CD14-positive monocyte (primary cell): Measurements from ENCODE around the gene TMC6. TPM values are rescaled to one million over a fixed set of nuclear protein-coding genes. Genes with fewer than 3 reads are reported as not detected.
A peak's percentile ranks its signal among the peaks of the same experiment; 100 is the strongest.
"Not testable (repeated sequence)": the region's sequence is repeated elsewhere in the genome, so short reads cannot be mapped to it uniquely, and the experiment has no call there.

Experiments
- DNase-seq, 3 donors: peaks; one replicate each; pipeline ENCODE4 v3.0.0-alpha.2; 2011 to 2022
- H2AFZ ChIP-seq: 2 replicates; pipeline ENCODE4 v1.6.0; 2012; ENCODE audit warnings: mild to moderate bottlenecking, low read depth, low read length, inconsistent platforms; ENCODE audit not compliant: insufficient read depth, poor library complexity, severe bottlenecking
- H3K27ac ChIP-seq, 2 donors: 1 replicate in 1 of 2; 2 replicates in 1 of 2; pipeline ENCODE4 v1.5.1; 2012 to 2013; ENCODE audit warnings: low read length in 2 of 2, control low read depth in 1 of 2, inconsistent platforms in 1 of 2, low read depth in 1 of 2, mild to moderate bottlenecking in 1 of 2
- H3K27me3 ChIP-seq, 2 donors: one replicate each; pipeline versions ENCODE4 v1.6.0 to v1.6.1; 2011 to 2013; ENCODE audit warnings: low read length in 2 of 2; ENCODE audit not compliant: control insufficient read depth in 2 of 2, insufficient read depth in 2 of 2
- H3K36me3 ChIP-seq, 2 donors: replicated peaks in 1 of 2; 1 replicate in 1 of 2; 2 replicates in 1 of 2; pipeline versions ENCODE4 v1.5.1 to v1.6.1; 2012 to 2013; ENCODE audit warnings: low read length in 2 of 2, control low read depth in 1 of 2, inconsistent platforms in 1 of 2, mild to moderate bottlenecking in 1 of 2; ENCODE audit not compliant: insufficient read depth in 2 of 2, control insufficient read depth in 1 of 2
- H3K4me1 ChIP-seq, 2 donors: 1 replicate in 1 of 2; 2 replicates in 1 of 2; pipeline versions ENCODE4 v1.5.1 to v1.6.1; 2012 to 2013; ENCODE audit warnings: low read length in 2 of 2, control low read depth in 1 of 2, inconsistent platforms in 1 of 2, mild to moderate bottlenecking in 1 of 2, moderate library complexity in 1 of 2; ENCODE audit not compliant: insufficient read depth in 2 of 2, control insufficient read depth in 1 of 2
- H3K4me2 ChIP-seq: replicated peaks from 2 replicates; pipeline ENCODE3; 2012; ENCODE audit warnings: low read length, moderate library complexity, mild to moderate bottlenecking; ENCODE audit not compliant: poor library complexity, severe bottlenecking; ENCODE audit errors: extremely low read depth
- H3K4me3 ChIP-seq, 3 experiments: fragments of 200-600 bp in 1 of 3; sonication (generic) in 1 of 3; replicated peaks in 1 of 3; 1 replicate in 2 of 3; 2 replicates in 1 of 3; pipeline ENCODE4 v1.5.1; 2011 to 2013; ENCODE audit warnings: low read length in 3 of 3, mild to moderate bottlenecking in 3 of 3, control low read depth in 2 of 3, low read depth in 2 of 3, inconsistent platforms in 1 of 3, moderate library complexity in 1 of 3
- H3K79me2 ChIP-seq: 2 replicates; pipeline ENCODE4 v1.6.0; 2012; ENCODE audit warnings: mild to moderate bottlenecking, control low read depth, inconsistent platforms, low read length, moderate library complexity; ENCODE audit not compliant: insufficient read depth
- H3K9ac ChIP-seq: 2 replicates; pipeline ENCODE4 v1.6.0; 2017; ENCODE audit warnings: low read length, mild to moderate bottlenecking; ENCODE audit not compliant: insufficient read depth, poor library complexity, severe bottlenecking
- H3K9me3 ChIP-seq, 2 donors: replicated peaks in 1 of 2; 1 replicate in 1 of 2; 2 replicates in 1 of 2; pipeline versions ENCODE4 v1.5.1 to v1.6.1; 2012 to 2013; ENCODE audit warnings: low read length in 2 of 2, control low read depth in 1 of 2; ENCODE audit not compliant: control insufficient read depth in 1 of 2, insufficient read depth in 1 of 2
- H4K20me1 ChIP-seq: 2 replicates; pipeline ENCODE4 v1.6.0; 2012; ENCODE audit warnings: mild to moderate bottlenecking, low read length, control low read depth, moderate library complexity; ENCODE audit not compliant: insufficient read depth
- H3K27ac Mint-ChIP-seq, 7 donors: one replicate each; pipeline ENCODE4 v1.8.0; 2020; ENCODE audit warnings: mild to moderate bottlenecking in 7 of 7, mixed read lengths in 7 of 7, moderate library complexity in 6 of 7, inconsistent platforms in 2 of 7
- H3K27me3 Mint-ChIP-seq, 3 donors: one replicate each; pipeline ENCODE4 v1.8.0; 2021 to 2022; ENCODE audit warnings: low read depth in 3 of 3, mild to moderate bottlenecking in 3 of 3, mixed read lengths in 3 of 3, moderate library complexity in 3 of 3, inconsistent platforms in 1 of 3
- H3K36me3 Mint-ChIP-seq, 2 donors: one replicate each; pipeline ENCODE4 v1.8.0; 2020; ENCODE audit warnings: mixed read lengths in 2 of 2, inconsistent platforms in 1 of 2, mild to moderate bottlenecking in 1 of 2
- H3K4me1 Mint-ChIP-seq: one replicate; pipeline ENCODE4 v1.8.0; 2020; ENCODE audit warnings: mild to moderate bottlenecking, mixed read lengths
- H3K4me3 Mint-ChIP-seq, 2 donors: one replicate each; pipeline ENCODE4 v1.8.0; 2020; ENCODE audit warnings: mild to moderate bottlenecking in 2 of 2, mixed read lengths in 2 of 2, moderate library complexity in 1 of 2
- H3K9me3 Mint-ChIP-seq, 7 donors: one replicate each; pipeline ENCODE4 v1.8.0; 2020 to 2022; ENCODE audit warnings: mixed read lengths in 7 of 7, mild to moderate bottlenecking in 6 of 7, moderate library complexity in 6 of 7, inconsistent platforms in 2 of 7
- CTCF ChIP-seq: fragments of 200-600 bp; IDR thresholded peaks from one replicate; pipeline ENCODE4 v1.8.0; 2022; ENCODE audit warnings: antibody characterized with exemption, mild to moderate bottlenecking
- WGBS: methylation state at CpG from one replicate; pipeline ENCODE4 v1.1.5; 2013; ENCODE audit warnings: missing lambda C conversion rate; ENCODE audit not compliant: insufficient coverage; 5-methylcytosine and 5-hydroxymethylcytosine counted together
- intact Hi-C, 2 donors: fragments of 100-400 bp; cut with micrococcal nuclease; formaldehyde crosslinking; loops; one replicate each; pipeline versions ENCODE4 v1.15.0 to v1.15.1; 2023
- polyA plus RNA-seq, 3 donors: library from polyadenylated mRNA; depleted of rRNA in 1 of 3; unstranded in 2 of 3; stranded (reverse) in 1 of 3; fragments of 300-500 nt in 2 of 3; fragments of >200 nt in 1 of 3; fragmentation: Illumina TruSeq in 2 of 3; gene quantifications; 1 replicate in 2 of 3; 2 replicates in 1 of 3; pipeline ENCODE4 v1.2.3, GENCODE V29; 2012 to 2021

The TMC6 gene
- polyA plus RNA-seq, 3 donors = 60.1 to 107 (median 79.2) TPM

- H3K4me3 ChIP-seq = peak overlapping the region in 1 of 3 experiments; percentile 50
- peak; percentile 94 to 98 (median 98) for DNase-seq
- H3K9ac ChIP-seq = no peak overlapping the region
These were observed 11.9 kb upstream of the TMC6 start for GRCh38 chr17:78140169-78141051.

GRCh38 chr17:78139861-78140168, 11.3 kb upstream of the TMC6 start:
- Mint-ChIP-seq H3K27ac (peak overlapping the region; percentile 82 to 96 (median 90)), H3K36me3 (peaks cover 36 to 55% of the 10 kb centered on the region in 2 donors), H3K4me1 (peaks cover 77% of the 10 kb centered on the region), H3K4me3 (peak overlapping the region; percentile 42 to 52)
- Histone ChIP-seq H3K4me1 (peaks cover 76 to 92% of the 10 kb centered on the region in 2 donors), H4K20me1 (peaks cover 61% of the 10 kb centered on the region), H3K4me2 (peak overlapping the region; percentile 53), H3K27ac (peak overlapping the region; percentile 39 to 49), H3K4me3 (peak overlapping the region in 1 of 3 experiments; percentile 50), H3K36me3 (peaks cover 34 to 38% of the 10 kb centered on the region in 2 donors), H3K79me2 (peaks cover 10% of the 10 kb centered on the region)
- not testable (repeated sequence) for H2AFZ ChIP-seq, H3K27me3 ChIP-seq, H3K9me3 ChIP-seq, H3K9me3 Mint-ChIP-seq, H3K9ac ChIP-seq, H3K27me3 Mint-ChIP-seq, DNase-seq
- intact Hi-C loops = loop anchor here (1.0 to 5.0 kb wide), 4 partner anchors 30 to 47 kb away; partner anchors contain the start of genes AFMID (in 2 of the 2) and TK1 (in 2 of the 2)
- WGBS = 81% methylated on average over 7 of the region's 12 CpGs

More at GRCh38 chr17:78140169-78141051, 11.9 kb upstream of the TMC6 start:
- H4K20me1 ChIP-seq = peaks cover 55% of the 10 kb centered on the region
- no peak for TF ChIP-seq CTCF
- H3K36me3 ChIP-seq = peaks cover 29 to 32% of the 10 kb centered on the region in 2 donors
- no peak overlapping the region for H2AFZ ChIP-seq
- H3K4me3 Mint-ChIP-seq = peak overlapping the region; percentile 52 to 78
- H3K4me1 Mint-ChIP-seq = peaks cover 81% of the 10 kb centered on the region
- H3K27ac Mint-ChIP-seq = peak overlapping the region; percentile 82 to 96 (median 90)
- H3K4me1 ChIP-seq = peaks cover 82 to 94% of the 10 kb centered on the region in 2 donors
- peak overlapping the region; percentile 39 to 49 for H3K27ac ChIP-seq
- peak overlapping the region; percentile 53 for H3K4me2 ChIP-seq
- no peaks in the 10 kb centered on the region for H3K27me3 ChIP-seq
- H3K79me2 ChIP-seq = peaks cover 10% of the 10 kb centered on the region
- H3K9me3 Mint-ChIP-seq = no peaks in the 10 kb centered on the region
- H3K36me3 Mint-ChIP-seq = peaks cover 30 to 49% of the 10 kb centered on the region in 2 donors
- H3K9me3 ChIP-seq = no peaks in the 10 kb centered on the region
- 24% methylated on average over 57 of the region's 58 CpGs for WGBS
- intact Hi-C loops = loop anchor here (1.0 to 5.0 kb wide), 3 partner anchors 30 to 47 kb away; partner anchors contain the start of genes AFMID (in 2 of the 2) and TK1 (in 2 of the 2)
- H3K27me3 Mint-ChIP-seq = peaks cover 0 to 5% (median 0%) of the 10 kb centered on the region in 3 donors
